GM12891 (cell line): Measurements from ENCODE around the gene POMT1.

Experiments
- DNase-seq: peaks from one replicate; pipeline ENCODE4 v3.0.0; 2011; ENCODE audit warnings: low spot score; ENCODE audit not compliant: insufficient read length
- FAIRE-seq: peaks from 2 replicates; lab custom pipeline; 2011; peaks lifted over from hg19 to GRCh38; lab: Jason Lieb, UNC
- PAX5 ChIP-seq: IDR thresholded peaks from 2 replicates; pipeline ENCODE4 v1.6.1; 2011; ENCODE audit warnings: low read length, moderate library complexity, mild to moderate bottlenecking; ENCODE audit not compliant: insufficient read depth, severe bottlenecking
- POLR2A ChIP-seq: IDR thresholded peaks from 2 replicates; pipeline ENCODE4 v1.6.1; 2011; ENCODE audit warnings: low read depth, low read length, control low read depth
- POLR2AphosphoS5 ChIP-seq: IDR thresholded peaks from 2 replicates; pipeline ENCODE4 v1.6.1; 2011; ENCODE audit warnings: low read depth, low read length, control low read depth
- POU2F2 ChIP-seq: IDR thresholded peaks from 2 replicates; pipeline ENCODE4 v1.6.1; 2011; ENCODE audit warnings: low read depth, mild to moderate bottlenecking, control low read depth, low read length, moderate library complexity
- SPI1 ChIP-seq: IDR thresholded peaks from 2 replicates; pipeline ENCODE4 v1.6.1; 2011; ENCODE audit warnings: low read depth, low read length, control low read depth
- TAF1 ChIP-seq: IDR thresholded peaks from 2 replicates; pipeline ENCODE4 v1.6.1; 2011; ENCODE audit warnings: low read depth, low read length, control low read depth

The POMT1 gene

DNA sequence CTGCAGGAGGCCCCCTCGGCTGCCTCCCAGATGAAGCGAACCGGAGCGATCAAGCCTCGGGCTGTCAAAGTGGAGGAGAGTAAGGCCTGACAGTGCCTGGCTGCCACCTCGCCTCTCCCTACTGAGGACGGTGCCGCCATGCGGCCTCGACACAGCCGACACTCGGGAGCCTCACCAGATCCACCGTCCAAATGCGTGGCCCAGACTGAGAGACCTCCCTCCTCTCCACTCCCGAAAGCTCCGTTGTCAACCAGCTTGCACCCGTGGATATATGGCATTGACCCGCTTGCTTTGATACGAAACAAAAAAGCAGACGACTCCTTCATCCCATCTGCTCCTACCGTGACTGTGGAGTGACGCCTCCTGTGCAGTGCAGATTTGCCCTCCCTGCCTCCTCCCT is 6.9 kb upstream of the POMT1 start:
- FAIRE-seq, result no peak
- TF ChIP-seq TAF1 (no peak), SPI1 (no peak), PAX5 (no peak), POLR2A (no peak), POLR2AphosphoS5 (no peak), POU2F2 (no peak)

DNA sequence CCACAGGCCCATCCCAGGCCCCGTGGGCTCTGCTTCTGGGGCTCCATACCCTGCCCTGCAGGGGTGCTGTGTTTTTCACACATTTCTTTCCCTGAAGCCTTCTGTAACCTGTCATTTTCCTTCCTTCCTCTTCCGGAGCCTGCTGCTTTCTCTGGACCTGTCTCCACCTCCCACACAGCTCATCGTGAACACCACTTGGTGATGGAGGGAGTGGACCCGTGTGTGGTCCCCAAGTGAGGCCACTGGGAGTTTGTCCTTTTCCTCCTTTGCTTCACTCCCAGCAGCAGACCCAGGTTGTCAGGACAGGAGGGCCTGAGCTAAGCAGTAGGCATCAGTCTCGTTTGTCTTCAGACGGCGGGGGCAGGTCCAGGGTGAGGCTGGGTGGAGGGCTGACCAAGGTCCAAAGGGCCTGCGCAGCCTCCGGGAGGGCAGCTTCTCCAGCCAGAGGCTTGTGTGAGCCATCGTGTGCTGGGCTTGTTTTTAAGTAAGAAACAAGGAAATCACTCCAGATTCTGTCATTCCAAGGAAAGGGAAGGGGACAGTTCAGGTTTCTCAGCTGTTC is 5.8 kb upstream of the POMT1 start:
- TF ChIP-seq TAF1, result no peak
- TF ChIP-seq POLR2A, result no peak
- TF ChIP-seq SPI1, result no peak
- TF ChIP-seq POLR2AphosphoS5, result no peak
- TF ChIP-seq PAX5, result no peak
- TF ChIP-seq POU2F2, result no peak
- DNase-seq, result no peak
- no peak for FAIRE-seq

More for the DNA sequence above, 6.9 kb upstream of the POMT1 start:
- DNase-seq, result no peak

DNA sequence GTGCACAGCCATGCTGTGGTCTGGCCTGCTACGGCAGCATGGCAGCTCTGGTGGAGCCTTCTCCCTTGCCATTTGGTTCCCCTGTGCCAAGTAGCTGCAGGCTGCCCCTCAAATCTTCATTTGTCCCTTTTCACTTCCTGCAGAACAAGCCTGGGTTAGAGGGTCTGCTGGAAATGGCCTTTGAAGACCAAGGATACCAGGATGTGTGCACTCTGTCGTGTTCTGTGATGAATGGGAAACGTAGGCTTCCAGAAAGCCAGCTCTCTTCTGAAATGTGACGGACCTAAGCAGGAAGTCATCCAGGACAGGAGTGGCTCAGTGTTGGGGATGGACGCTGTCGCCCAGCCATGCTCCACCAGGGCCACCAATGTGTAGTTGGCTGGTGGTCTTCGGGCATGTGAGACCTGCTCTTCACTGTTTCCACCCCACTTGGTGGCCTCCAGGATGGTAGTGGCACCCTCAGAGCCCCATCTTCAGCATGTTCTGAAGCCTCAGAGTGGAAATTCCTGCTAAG is 3.4 kb upstream of the POMT1 start:
- no peak for DNase-seq
- no peak for FAIRE-seq
- TF ChIP-seq POU2F2, result no peak
- TF ChIP-seq POLR2A, result peak; percentile 40; the same call in 1 of the 2 replicates
- no peak for TF ChIP-seq SPI1
- TF ChIP-seq POLR2AphosphoS5, result no peak
- no peak for TF ChIP-seq TAF1

DNA sequence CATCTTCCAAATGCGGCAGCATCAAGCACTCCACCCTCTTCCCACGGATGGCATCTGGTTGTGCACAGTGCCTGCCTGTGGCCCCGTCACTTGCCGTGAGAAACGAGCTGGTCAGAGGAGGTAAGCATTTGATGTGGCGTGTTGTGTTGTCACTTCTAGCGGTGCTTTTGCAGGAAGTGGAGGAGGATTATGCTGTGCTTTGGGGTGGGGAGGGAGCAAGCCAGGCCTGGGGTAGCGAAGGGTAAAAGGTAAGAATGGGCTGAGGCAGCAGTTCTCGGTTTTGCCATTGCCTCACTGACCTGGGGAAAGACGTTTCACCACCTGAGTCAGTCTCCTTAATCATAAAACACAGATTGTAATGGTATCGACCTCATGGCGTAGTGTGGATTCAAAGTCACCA is 2.3 kb upstream of the POMT1 start:
- TF ChIP-seq POLR2AphosphoS5 (no peak; the same call in 1 of the 2 replicates), POU2F2 (no peak), SPI1 (no peak), TAF1 (no peak), POLR2A (no peak), PAX5 (no peak)
- no peak for DNase-seq
- no peak for FAIRE-seq

DNA sequence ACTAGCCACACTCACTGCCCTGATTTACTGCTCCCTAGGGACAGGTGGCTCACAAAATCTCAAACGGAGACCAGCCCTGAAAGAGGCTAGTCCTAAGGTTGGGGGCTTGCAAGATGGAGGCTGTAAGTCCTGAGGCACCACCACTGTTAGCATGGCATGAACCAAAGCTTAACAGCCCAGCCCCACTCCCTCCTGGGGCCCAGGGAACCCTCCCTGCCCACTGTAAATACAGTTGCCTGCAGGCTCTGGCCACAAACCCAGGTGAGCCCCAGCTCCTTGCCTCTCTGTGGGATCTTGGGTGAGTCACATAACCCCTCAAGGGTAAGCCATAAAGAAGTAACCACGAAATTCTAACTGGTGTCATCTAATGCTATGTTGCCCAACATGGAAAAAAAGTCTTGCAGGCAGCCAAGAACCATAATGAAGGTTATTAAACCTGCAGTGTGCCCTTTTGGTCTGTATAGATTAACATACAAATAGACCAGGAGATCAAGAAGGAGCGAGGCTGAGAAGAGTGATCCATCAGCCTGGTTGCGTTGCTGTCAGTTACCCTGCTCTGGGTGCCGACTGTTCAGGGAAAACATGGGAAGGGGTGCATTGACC is 1.7 kb upstream of the POMT1 start:
- no peak; the same call in 1 of the 2 replicates for TF ChIP-seq POLR2AphosphoS5
- 0 out of 2 replicates have a peak, but pooled peaks have one; percentile 3 for TF ChIP-seq POLR2A
- TF ChIP-seq SPI1, result no peak
- no peak for TF ChIP-seq POU2F2
- TF ChIP-seq PAX5, result no peak
- no peak for FAIRE-seq
- DNase-seq, result no peak

DNA sequence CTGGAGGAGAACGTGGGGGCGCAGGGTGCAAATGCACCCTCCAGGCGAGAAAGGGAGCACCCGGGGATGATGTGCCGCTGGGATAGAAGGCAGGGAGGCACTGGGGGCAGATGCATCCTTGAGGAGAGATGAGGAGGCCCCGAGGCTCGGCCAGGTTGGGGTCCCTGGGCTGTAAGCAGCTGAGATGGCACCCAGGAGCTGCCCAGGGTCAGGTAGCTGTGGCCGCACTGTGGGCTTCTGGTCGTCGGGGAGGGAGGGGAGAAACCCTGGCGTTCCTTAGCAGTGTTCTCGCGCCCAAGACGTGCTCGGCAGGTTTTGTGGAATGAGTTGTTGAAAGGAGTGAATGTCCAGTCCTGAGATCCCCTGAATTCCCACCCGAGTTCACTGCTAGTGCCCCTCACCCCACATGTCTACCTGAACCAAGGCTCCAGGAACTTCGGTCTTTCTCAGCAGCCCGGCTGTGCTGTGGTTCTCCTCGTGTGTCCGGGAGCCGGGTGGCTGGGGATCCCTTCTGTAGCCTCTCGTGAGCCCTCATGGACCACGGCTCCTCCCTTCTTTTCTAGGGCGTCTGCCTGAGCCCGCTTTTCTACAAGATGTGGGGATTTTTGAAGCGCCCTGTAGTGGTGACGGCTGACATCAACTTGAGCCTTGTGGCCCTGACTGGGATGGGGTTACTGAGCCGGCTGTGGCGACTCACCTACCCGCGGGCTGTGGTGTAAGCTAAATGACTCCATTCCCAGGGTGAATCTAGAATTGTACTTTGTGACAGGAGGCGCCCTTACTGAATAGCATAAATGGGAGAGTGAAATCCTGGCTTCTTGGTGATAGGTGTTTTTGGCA is 1.1 kb downstream of the POMT1 start:
- TF ChIP-seq PAX5 (no peak), POLR2AphosphoS5 (no peak), SPI1 (no peak), POLR2A (no peak), POU2F2 (no peak), TAF1 (no peak)
- FAIRE-seq (no peak), DNase-seq (no peak)

DNA sequence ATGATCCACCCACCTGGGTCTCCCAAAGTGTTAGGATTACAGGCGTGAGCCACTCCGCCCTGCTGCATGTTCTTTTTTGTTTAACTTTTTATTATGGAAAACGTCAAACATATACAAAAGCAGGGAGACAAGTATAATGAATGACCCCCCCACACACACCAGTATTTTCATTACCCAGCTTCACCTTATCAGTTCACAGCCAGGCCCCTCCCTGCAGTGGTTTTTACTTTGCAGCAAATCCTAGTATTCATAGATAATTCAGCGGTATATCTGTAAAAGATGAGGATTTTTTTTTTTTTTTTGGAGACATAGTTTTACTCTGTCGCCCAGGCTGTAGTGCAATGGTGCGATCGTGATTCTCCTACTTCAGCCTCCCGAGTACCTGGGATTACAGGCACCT is 2.3 kb downstream of the POMT1 start:
- TF ChIP-seq TAF1 (no peak), POLR2A (no peak), POU2F2 (no peak), SPI1 (no peak), PAX5 (no peak), POLR2AphosphoS5 (no peak)
- DNase-seq (no peak), FAIRE-seq (no peak)

DNA sequence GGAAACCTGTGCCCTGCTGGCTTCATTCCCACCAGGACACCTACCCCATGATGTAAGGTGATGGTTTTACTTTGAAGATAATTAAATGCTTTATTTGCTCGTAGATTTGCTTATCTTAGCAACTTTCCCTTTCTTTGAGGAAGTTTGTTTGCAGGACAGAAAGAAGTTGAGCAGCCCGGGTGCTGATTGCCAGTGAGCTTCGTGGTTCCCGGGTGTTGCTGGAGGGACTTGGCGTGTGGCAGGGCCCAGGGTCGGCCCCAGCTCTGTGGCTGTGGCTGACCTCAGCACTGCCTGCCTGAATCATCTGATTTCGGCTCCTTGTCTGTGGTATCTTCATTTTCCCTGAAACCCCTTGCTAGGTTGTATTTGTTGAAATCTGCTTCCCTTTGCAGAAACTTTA is 8.7 kb downstream of the POMT1 start:
- DNase-seq (no peak), FAIRE-seq (no peak)
- TF ChIP-seq POU2F2 (no peak), POLR2AphosphoS5 (no peak), POLR2A (no peak), TAF1 (no peak), PAX5 (no peak), SPI1 (no peak)

DNA sequence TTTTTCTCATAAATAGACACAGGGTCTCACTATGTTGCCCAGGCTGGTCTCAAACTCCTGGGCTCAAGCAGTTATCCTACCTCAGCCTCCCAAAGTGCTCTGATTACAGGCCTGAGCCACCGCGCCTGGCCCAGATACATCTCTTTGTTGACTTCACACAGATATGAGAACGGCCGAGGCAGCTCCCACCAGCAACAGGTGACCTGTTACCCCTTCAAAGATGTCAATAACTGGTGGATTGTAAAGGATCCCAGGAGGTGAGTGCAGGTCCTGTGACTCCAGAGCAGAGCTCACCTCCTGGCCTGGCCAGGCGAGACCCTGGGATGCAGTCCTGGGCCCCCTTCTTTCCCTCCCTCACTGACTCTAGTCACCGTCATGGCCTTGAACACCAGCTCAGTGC is 9.2 kb downstream of the POMT1 start:
- FAIRE-seq (no peak), DNase-seq (no peak)
- no peak for TF ChIP-seq POU2F2
- TF ChIP-seq SPI1, result no peak
- TF ChIP-seq POLR2A, result no peak
- no peak for TF ChIP-seq TAF1
- no peak for TF ChIP-seq POLR2AphosphoS5
- TF ChIP-seq PAX5, result no peak
